Neural cell (in vitro differentiated cells): ENCODE measurements around the gene LPP. TPM values are rescaled to one million over a fixed set of nuclear protein-coding genes. Genes with fewer than 3 reads are reported as not detected.

ENCODE experiments used
- H2AFZ ChIP-seq: fragments of 200-600, 300-800 bp; sonication (generic), shearing (Covaris generic); 2 replicates; pipeline ENCODE4 v1.6.0; 2014; ENCODE audit warnings: low read depth, mild to moderate bottlenecking, antibody characterized with exemption, low read length, moderate library complexity
- H3F3A ChIP-seq: fragments of 200-600 bp; shearing (Covaris generic); 2 replicates; pipeline ENCODE4 v1.6.1; 2016; ENCODE audit warnings: mild to moderate bottlenecking, moderate library complexity, mixed read lengths, antibody characterized with exemption, low read length; ENCODE audit not compliant: insufficient read depth, poor library complexity, severe bottlenecking
- H3K27ac ChIP-seq: fragments of 200-600, 300-800 bp; sonication (generic), shearing (Covaris generic); 2 replicates; pipeline ENCODE4 v1.5.1; 2014; ENCODE audit warnings: mild to moderate bottlenecking, low read length, moderate library complexity
- H3K27me3 ChIP-seq: fragments of 300-800, 200-600 bp; sonication (generic), shearing (Covaris generic); 2 replicates; pipeline ENCODE4 v1.6.0; 2014; ENCODE audit warnings: mild to moderate bottlenecking, low read depth, low read length, moderate library complexity; ENCODE audit not compliant: insufficient read depth
- H3K36me3 ChIP-seq: fragments of 300-800, 200-600 bp; sonication (generic), shearing (Covaris generic); 2 replicates; pipeline ENCODE4 v1.5.1; 2014; ENCODE audit warnings: mild to moderate bottlenecking, antibody characterized with exemption, low read length, moderate library complexity; ENCODE audit not compliant: insufficient read depth
- H3K4me2 ChIP-seq: fragments of 300-800, 200-600 bp; sonication (generic), shearing (Covaris generic); 2 replicates; pipeline ENCODE4 v1.6.0; 2014; ENCODE audit warnings: mild to moderate bottlenecking, low read length
- H3K4me3 ChIP-seq: fragments of 300-800, 200-600 bp; sonication (generic), shearing (Covaris generic); 2 replicates; pipeline ENCODE4 v1.5.1; 2014; ENCODE audit warnings: mild to moderate bottlenecking, low read length, moderate library complexity
- H3K79me2 ChIP-seq: fragments of 200-600 bp; shearing (Covaris generic); replicated peaks from 2 replicates; pipeline ENCODE4 v1.6.0; 2014; ENCODE audit warnings: mild to moderate bottlenecking, low read length, moderate library complexity; ENCODE audit not compliant: insufficient read depth
- H3K9ac ChIP-seq: fragments of 300-800, 200-600 bp; sonication (generic), shearing (Covaris generic); 2 replicates; pipeline ENCODE4 v1.6.1; 2016; ENCODE audit warnings: mild to moderate bottlenecking, low read length, mixed read lengths
- H3K9me2 ChIP-seq: fragments of 200-600 bp; shearing (Covaris generic); 2 replicates; pipeline ENCODE4 v1.6.1; 2016; ENCODE audit warnings: mild to moderate bottlenecking, low read length, mixed read lengths; ENCODE audit not compliant: insufficient read depth
- H3K9me3 ChIP-seq: fragments of 200-600, 300-800 bp; sonication (generic), shearing (Covaris generic); 2 replicates; pipeline ENCODE4 v1.6.1; 2016; ENCODE audit warnings: mild to moderate bottlenecking, mixed run types, low read length, moderate library complexity, mixed read lengths
- H4K20me1 ChIP-seq: fragments of 200-600 bp; shearing (Covaris generic); 2 replicates; pipeline ENCODE4 v1.6.1; 2016; ENCODE audit warnings: mild to moderate bottlenecking, mixed run types; ENCODE audit not compliant: insufficient read depth
- CTCF ChIP-seq: fragments of 450-650 bp; IDR thresholded peaks from 2 replicates; pipeline ENCODE4 v1.5.1; 2014; ENCODE audit warnings: antibody characterized with exemption, mild to moderate bottlenecking, moderate library complexity; ENCODE audit not compliant: poor library complexity, severe bottlenecking
- EP300 ChIP-seq: fragments of 450-650 bp; conservative IDR thresholded peaks from 2 replicates; pipeline ENCODE4 v1.6.1; 2014; ENCODE audit warnings: antibody characterized with exemption, mild to moderate bottlenecking, moderate library complexity; ENCODE audit not compliant: poor library complexity, severe bottlenecking
- EZH2 ChIP-seq: fragments of 200-600, 300-800 bp; shearing (Covaris generic), sonication (generic); IDR thresholded peaks from 2 replicates; pipeline ENCODE4 v1.6.1; 2014; ENCODE audit warnings: antibody characterized with exemption, low read length, borderline replicate concordance, mild to moderate bottlenecking; ENCODE audit not compliant: insufficient read depth, poor library complexity, severe bottlenecking
- MXI1 ChIP-seq: fragments of 450-650 bp; conservative IDR thresholded peaks from 2 replicates; pipeline ENCODE4 v1.6.1; 2014; ENCODE audit warnings: antibody characterized with exemption, mild to moderate bottlenecking; ENCODE audit not compliant: poor library complexity, severe bottlenecking
- POLR2AphosphoS5 ChIP-seq: IDR thresholded peaks from 2 replicates; pipeline ENCODE4 v1.6.1; 2012
- RAD21 ChIP-seq: fragments of 450-650 bp; conservative IDR thresholded peaks from 2 replicates; pipeline ENCODE4 v1.6.1; 2014; ENCODE audit warnings: antibody characterized with exemption, mild to moderate bottlenecking, moderate library complexity
- REST ChIP-seq: IDR thresholded peaks from 2 replicates; pipeline ENCODE4 v1.6.1; 2012; ENCODE audit warnings: borderline replicate concordance
- SMC3 ChIP-seq: fragments of 450-650 bp; conservative IDR thresholded peaks from 2 replicates; pipeline ENCODE4 v1.6.1; 2014; ENCODE audit warnings: antibody characterized with exemption, mild to moderate bottlenecking, moderate library complexity; ENCODE audit not compliant: poor library complexity
- TAF1 ChIP-seq: IDR thresholded peaks from 2 replicates; pipeline ENCODE4 v1.6.1; 2012; ENCODE audit warnings: low read depth
- polyA plus RNA-seq: library from polyadenylated mRNA; depleted of rRNA; stranded (reverse); fragments of >200 nt; gene quantifications from 2 replicates; pipeline ENCODE4 v1.2.3, GENCODE V29; 2014

Gene LPP
- polyA plus RNA-seq, 1 donor from 2014 or later: 3.0 TPM

GRCh38 chr3:188598894-188599293 is 444.9 kb downstream of the LPP start:
- Histone ChIP-seq H3K27me3 (no peaks in the 10 kb centered on the region), H3K4me2 (no peak overlapping the region), H2AFZ (no peak overlapping the region), H3K9ac (no peak overlapping the region), H3K9me2 (no peaks in the 10 kb centered on the region), H3F3A (no peaks in the 10 kb centered on the region), H4K20me1 (no peaks in the 10 kb centered on the region), H3K4me3 (no peak overlapping the region), H3K27ac (no peak overlapping the region), H3K36me3 (no peaks in the 10 kb centered on the region), H3K79me2 (no peaks in the 10 kb centered on the region), H3K9me3 (no peaks in the 10 kb centered on the region)
- TF ChIP-seq REST: no peak
- TF ChIP-seq POLR2AphosphoS5: no peak
- no peak for TF ChIP-seq SMC3
- no peak for TF ChIP-seq TAF1
- no peak for TF ChIP-seq EZH2
- no peak for TF ChIP-seq RAD21
- TF ChIP-seq EP300: no peak
- no peak for TF ChIP-seq CTCF
- TF ChIP-seq MXI1: no peak

- TF ChIP-seq MXI1 (no peak), REST (no peak), CTCF (no peak), EZH2 (no peak), RAD21 (no peak), EP300 (no peak), TAF1 (no peak), SMC3 (no peak), POLR2AphosphoS5 (no peak)
- H4K20me1 ChIP-seq: no peaks in the 10 kb centered on the region
- no peak overlapping the region for H3K27ac ChIP-seq
- no peaks in the 10 kb centered on the region for H3F3A ChIP-seq
- no peak overlapping the region for H3K4me2 ChIP-seq
- H3K27me3 ChIP-seq: no peaks in the 10 kb centered on the region
- H3K4me3 ChIP-seq: no peak overlapping the region
- H3K36me3 ChIP-seq: no peaks in the 10 kb centered on the region
- H3K9me2 ChIP-seq: no peaks in the 10 kb centered on the region
- H3K9me3 ChIP-seq: no peaks in the 10 kb centered on the region
- H3K9ac ChIP-seq: no peak overlapping the region
- no peak overlapping the region for H2AFZ ChIP-seq
- H3K79me2 ChIP-seq: no peaks in the 10 kb centered on the region
Observed at GRCh38 chr3:188602111-188602510, 448.2 kb downstream of the LPP start.
